SHP77 treated with DMSO at 0.1 percent for 48 hours (cell line): ENCODE measurements around the gene FNDC8.
A peak's percentile ranks its signal among the peaks of the same experiment; 100 is the strongest.
"Not testable (repeated sequence)": the region's sequence is repeated elsewhere in the genome, so short reads cannot be mapped to it uniquely, and the experiment has no call there.

Experiments used
- DNase-seq: peaks from one replicate; lab custom pipeline; 2025; lab: John Stamatoyannopoulos, UW

Gene FNDC8

GRCh38 chr17:35121315-35121714, at the start of gene FNDC8:
Gene FNDC8, plus strand, starts transcription at chr17:35121615. Its CDS starts 79 bp downstream, at chr17:35121694.
- DNase-seq, result no peak

DNA sequence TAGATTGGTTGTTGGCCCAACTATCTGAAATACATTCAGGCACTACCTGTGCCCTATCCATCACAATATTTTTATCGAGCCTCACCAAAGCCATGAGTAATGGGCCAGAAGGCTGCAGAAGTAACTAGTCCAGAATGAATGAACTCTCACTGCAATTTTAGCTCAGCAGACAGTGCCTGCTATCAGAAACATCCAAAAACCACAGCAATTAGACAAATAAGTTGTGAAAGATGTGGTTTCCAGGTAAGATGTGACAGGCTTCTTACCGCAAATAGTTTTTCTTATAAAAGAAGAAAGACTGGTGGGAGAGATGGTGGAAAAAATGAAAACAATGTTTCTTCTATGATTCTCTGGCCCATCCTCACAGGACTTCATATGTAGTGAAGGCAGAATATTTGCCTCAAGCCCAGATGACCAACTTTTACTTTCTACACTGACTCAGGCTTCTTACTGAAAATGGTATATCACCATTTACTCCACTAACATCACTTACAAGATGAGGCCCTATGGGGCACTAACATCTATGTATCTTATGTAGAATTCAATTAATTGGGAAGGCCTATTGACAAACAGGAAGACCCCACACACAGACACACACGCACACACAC, 48.1 kb upstream of the FNDC8 start:
- DNase-seq, result no peak

DNA sequence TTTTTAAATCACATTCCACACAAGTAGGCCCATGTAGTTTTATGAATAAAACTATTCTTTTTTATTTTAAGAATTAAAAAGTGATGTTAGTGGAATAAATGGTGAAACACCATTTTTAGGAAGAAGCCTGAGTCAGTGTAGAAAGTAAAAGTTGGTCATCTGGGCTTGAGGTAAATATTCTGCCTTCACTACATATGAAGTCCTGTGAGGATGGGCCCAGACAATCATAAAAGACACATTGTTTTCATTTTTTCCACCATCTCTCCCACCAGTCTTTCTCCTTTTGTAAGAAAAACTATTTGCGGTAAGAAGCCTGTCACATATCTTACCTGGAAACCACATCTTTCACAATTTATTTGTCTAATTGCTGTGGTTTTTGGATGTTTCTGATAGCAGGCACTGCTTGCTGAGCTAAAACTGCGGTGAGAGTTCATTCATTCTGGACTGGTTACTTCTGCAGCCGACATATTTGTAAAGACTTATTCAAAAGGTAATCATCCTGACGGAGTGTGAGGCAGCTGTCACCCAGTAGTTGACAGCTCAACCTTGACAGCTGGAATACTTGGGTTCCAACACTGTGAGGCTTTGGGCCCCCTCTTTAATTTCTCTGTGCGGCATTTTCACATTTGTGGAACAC, 47.3 kb upstream of the FNDC8 start:
- DNase-seq, result no peak

DNA sequence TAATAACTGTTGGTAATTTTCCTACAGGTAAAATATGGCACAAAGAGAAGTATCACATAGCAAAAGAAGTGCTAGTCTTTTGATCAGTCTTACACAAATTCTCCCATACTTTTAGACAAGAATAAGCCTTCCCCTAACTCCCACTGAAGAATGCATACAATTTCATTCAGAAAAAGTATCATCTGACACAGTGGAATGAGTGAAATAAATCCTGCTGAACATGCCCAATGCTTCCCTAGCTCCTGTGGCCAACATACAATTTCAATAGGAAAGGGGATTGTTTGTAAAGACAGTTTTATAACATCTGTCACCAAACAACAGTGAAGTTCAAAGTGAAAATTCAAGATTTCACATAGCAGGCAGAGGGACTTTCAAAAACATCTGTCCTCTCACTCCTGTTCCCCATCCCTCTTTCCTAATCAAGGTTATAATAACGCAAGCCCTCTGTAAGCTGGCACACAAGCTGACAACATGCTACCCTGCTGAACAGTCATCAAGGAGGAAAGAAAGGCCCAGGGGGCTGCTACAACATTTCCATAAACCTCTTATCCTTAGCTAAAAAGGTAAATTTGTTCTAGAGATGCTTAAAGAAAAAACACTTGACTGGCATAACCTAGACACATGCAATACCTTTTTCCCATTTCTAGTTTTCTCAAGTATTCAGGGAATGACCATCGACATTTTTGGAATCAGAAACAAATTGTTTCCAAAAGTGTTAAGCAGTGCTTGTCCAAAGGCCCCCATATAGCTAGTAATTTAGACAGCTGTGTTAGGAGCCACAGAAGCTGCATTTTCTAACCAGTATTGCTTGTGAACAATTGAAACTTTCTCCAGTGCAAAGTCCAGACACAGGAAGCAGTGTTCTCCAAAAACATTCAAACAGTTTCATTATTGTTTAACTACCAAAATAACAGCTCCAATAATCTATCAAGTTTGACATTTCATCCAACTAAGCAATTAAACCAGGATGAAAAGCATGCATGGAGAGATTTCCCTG, 46.4 kb upstream of the FNDC8 start:
- DNase-seq, result no peak

DNA sequence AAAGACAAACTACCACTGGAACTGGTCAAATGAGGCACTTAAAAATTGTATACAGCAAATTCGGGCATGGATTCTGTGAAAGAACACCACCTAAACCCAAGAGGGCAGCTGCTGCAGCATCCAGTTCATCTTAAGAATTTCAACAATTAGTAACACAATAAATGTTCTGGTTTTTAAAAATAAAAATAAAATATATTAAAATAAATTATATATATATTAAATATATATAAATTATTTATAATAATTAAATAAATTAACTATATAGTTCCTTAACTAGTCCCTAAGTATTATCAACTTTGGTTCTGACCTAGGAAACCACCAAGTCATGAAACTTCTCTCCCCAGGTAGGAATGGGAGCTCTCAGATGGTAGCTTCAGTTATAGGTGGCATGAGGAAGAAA, 44.5 kb upstream of the FNDC8 start:
- no peak for DNase-seq

GRCh38 chr17:35079547-35080423, 41.6 kb upstream of the FNDC8 start:
- DNase-seq, result no peak

DNA sequence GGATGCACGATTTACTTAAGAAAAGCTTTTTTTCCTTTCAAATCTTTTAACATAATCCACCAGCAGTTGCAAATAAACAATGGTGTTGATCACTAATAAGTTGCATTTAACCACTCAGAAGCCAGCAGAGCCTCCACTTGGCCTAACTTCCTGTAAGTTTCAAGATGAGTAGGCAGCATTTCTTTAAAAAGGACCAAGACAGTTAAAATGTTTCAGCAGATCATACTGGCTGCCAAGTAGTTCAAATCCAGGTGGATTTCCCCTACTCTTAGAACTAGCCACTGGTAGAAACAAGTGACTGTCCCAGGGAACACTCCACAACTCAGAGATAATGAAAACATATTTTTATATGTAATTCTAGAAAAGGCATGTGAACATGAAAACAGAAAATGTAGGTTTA, 40.9 kb upstream of the FNDC8 start:
- DNase-seq, result no peak

DNA sequence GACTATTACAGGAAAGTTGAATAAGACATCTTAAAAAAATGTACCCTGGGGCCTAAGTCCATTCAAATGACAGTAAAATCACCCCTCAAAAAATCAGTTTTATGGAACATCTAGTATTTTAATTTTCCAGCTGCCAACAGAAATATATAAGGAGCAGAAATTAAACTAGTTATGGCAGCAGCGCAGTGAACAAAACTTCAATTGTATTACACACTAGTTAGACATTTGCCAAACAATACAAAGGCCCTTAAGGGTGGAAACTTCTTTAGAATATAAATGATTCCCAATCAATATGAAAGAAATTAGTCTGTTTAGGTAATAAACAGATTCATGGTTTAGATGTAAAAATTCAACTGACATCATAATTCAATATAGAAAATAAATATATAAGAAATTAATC, 39.8 kb upstream of the FNDC8 start:
- no peak for DNase-seq

DNA sequence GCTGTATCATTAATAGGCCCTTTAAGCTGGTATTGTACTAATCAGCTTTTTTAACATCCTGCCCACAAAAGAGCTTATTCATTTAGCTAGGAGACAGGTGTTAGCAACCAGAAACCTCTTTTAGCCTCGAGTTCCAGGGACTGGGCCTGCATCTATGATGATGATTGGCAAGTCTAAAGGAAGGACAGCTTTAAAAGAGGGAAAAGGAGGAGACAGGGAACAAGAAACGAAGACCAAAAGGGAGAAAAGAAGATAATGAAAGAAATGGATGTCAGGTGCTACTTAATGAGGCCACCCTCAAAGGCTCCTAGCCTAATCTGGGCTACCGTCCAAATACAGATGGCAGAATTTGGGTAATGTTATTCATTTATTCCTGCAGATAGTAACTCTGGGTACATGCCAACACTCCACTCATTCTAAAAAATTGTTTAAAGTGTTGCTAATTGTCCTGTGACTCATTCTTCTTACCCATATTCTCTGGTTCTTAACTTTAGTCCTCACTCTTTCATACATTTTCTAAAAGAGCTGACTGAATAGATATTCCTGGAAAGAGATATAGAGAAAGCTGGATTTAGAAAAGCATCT, 39.2 kb upstream of the FNDC8 start:
- DNase-seq, result no peak

- no peak for DNase-seq
These were observed 38.3 kb upstream of the FNDC8 start for GRCh38 chr17:35083071-35083470.

GRCh38 chr17:35084987-35085386, 36.4 kb upstream of the FNDC8 start:
- DNase-seq, result no peak

- DNase-seq, result no peak
These were observed 35.3 kb upstream of the FNDC8 start for GRCh38 chr17:35086164-35086563.

- DNase-seq, result no peak
These were observed 34.4 kb upstream of the FNDC8 start for GRCh38 chr17:35086931-35087573.

- no peak for DNase-seq
These were observed 33.6 kb upstream of the FNDC8 start for GRCh38 chr17:35087731-35088355.

DNA sequence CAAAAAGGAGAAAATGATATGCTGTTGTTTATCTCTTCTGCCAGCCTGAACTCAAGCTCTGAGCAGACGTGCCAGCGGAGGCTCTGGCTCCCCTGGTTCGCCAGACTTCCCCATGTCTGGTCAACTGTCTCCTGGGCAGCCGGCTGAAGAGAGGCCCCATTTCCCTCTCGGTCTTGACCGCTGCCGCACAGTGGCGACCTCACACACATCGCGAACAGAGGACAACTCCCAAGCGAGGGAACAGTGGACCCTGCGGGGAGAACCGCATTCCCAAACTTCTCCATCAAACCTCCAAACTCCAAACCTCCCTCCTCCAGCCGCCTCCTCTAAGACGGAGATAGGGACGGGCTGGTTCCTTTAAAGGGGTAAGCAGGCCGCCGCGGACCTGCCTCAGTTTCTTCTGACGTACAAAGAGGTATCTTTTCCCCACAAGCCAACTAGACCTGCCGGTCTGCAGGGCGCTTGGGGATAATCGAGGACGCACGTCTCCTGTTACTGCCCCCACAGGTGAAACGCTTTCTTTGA, 33.0 kb upstream of the FNDC8 start:
- DNase-seq, result no peak

DNA sequence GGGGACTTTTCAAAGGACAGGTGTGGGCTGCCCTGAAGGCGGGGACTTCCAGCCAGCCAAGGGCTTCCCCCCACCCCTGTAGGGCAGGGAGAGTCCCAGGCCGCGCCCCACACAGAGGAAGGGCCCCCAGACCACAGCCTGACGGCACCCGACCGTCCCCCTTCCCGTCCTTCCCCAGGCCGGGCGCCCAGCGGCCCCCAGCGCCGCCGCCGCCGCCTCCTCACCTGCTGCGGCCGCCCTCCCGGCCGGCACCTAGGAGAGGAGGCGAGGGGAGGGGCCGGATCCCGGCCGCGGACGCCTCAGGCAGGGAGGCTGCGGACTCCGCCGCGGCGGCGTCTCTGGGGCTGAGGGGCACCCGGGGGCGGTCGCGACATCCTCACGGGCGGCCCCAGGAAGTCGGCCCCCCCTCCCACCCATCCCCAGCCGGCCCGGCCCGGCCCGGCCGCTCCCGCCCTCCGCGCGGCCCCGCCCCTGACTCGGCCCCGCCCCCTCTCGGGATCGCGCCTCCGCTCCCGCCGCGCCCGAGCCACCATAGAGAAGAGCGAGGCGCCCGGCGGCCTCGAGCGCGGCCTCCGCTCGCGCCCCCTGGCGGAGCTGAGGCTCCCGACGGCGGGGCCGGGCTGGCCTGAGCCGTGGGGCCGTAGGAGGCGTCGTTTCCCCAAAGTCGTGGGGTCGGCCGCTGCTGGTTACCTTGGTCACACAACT, 32.4 kb upstream of the FNDC8 start:
- DNase-seq, result peak; percentile 54

- DNase-seq, result peak; percentile 33
These were observed 31.7 kb upstream of the FNDC8 start for GRCh38 chr17:35089586-35090296.

DNA sequence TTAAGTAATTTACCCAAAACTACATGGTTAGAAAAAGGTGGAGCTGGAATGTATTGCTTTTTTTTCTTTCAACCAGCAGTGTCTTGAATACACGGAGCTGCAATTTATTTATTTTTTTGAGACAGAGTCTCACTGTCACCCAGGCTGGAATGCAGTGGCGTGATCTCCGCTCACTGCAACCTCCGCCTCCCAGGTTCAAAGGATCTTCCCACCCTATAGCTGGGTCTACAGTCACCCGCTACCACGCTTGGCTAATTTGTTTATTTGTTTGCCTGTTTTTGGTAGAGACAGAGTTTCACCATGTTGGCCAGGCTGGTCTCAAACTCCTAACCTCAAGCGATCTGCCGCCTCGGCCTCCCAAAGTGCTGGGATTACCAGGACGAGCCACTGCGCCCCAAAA, 30.7 kb upstream of the FNDC8 start:
- not testable (repeated sequence) for DNase-seq

DNA sequence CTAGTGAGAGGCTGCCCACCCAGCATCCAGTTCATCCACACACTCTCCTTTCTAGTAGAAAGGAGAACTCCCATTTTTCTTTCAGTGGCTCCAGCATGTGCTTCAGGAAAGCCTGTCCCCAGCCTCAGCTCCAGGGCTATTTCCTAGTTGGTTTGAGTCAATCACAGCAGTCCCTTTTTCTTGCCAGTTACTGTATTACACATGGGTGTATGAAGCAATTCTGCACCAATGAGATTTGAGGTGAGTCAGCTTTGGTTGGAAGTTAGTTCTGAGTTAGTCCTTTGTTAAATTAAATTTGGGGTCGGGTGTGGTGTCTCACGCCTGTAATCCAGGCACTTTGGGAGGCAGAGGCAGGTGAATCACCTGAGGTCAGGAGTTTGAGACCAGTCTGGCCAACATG, 26.5 kb upstream of the FNDC8 start:
- no peak for DNase-seq
